Measurements from ENCODE around the gene CYBRD1. TPM values are rescaled to one million over a fixed set of nuclear protein-coding genes. Genes with fewer than 3 reads are reported as not detected.

The CYBRD1 gene
- total and polyA plus RNA-seq, 2 donors (not counting 1 experiment from before 2014, with no cell fraction given), result 227 to 250 TPM

DNA sequence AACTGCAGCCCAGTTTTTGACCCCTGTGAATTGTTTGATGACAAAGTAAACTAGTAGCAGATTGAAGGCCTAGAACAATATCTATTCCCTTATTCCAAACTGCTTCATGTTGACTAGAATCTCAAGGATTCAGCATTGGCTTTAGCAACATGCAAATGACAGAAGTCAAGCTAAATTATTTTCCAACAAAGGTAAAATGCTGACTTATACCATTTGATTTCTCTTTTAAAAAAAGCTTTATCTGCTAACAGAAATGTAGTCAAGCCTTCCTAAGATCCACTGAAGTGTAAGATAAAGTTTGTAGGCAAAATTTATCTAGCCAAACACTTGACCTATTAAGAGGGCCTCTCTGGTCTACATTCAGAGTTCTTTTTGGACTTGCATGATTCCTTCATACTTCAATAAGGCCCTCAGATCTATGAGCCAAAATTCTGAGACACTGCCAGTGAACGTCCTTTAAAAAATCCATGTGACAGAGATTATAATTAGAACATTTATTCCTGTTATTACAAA, 9.5 kb upstream of the CYBRD1 start:
- Histone ChIP-seq H3K4me2 (ENCODE audit: extremely low read depth, insufficient read depth, low read length) (no peak overlapping the region), H3K79me2 (ENCODE audit: control insufficient read depth, insufficient read depth, low read length) (no peaks in the 10 kb centered on the region), H3K9ac (ENCODE audit: insufficient read depth, low read length) (no peak overlapping the region), H3K4me3 (replicated peaks in 1 of 4; ENCODE audit: control extremely low read depth in 1 of 4, insufficient read depth in 1 of 4, low read depth in 3 of 4, low read length in 4 of 4) (no peak overlapping the region), H2AFZ (ENCODE audit: low read length) (no peak overlapping the region), H4K20me1 (ENCODE audit: control insufficient read depth, extremely low read depth, insufficient read depth, low read length) (no peaks in the 10 kb centered on the region), H3K9me3 (ENCODE audit: control insufficient read depth, insufficient read depth, low read depth, low read length) (no peaks in the 10 kb centered on the region), H3K27me3 (ENCODE audit: control insufficient read depth, insufficient read depth, low read length) (no peaks in the 10 kb centered on the region), H3K4me1 (ENCODE audit: control insufficient read depth, extremely low read depth, insufficient read depth, low read length) (no peaks in the 10 kb centered on the region), H3K36me3 (ENCODE audit: control insufficient read depth, insufficient read depth, low read length) (no peaks in the 10 kb centered on the region), H3K27ac (ENCODE audit: insufficient read depth, low read length) (no peak overlapping the region)
- TF ChIP-seq, protein P1, sequence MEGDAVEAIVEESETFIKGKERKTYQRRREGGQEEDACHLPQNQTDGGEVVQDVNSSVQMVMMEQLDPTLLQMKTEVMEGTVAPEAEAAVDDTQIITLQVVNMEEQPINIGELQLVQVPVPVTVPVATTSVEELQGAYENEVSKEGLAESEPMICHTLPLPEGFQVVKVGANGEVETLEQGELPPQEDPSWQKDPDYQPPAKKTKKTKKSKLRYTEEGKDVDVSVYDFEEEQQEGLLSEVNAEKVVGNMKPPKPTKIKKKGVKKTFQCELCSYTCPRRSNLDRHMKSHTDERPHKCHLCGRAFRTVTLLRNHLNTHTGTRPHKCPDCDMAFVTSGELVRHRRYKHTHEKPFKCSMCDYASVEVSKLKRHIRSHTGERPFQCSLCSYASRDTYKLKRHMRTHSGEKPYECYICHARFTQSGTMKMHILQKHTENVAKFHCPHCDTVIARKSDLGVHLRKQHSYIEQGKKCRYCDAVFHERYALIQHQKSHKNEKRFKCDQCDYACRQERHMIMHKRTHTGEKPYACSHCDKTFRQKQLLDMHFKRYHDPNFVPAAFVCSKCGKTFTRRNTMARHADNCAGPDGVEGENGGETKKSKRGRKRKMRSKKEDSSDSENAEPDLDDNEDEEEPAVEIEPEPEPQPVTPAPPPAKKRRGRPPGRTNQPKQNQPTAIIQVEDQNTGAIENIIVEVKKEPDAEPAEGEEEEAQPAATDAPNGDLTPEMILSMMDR (conservative IDR thresholded peaks at IDR 0.05 in 1 of 2, IDR thresholded peaks at IDR 0.05 in 1 of 2; ENCODE audit: low read depth in 1 of 2, low read length in 2 of 2), result no peak
- no peak for TF ChIP-seq EZH2 (IDR thresholded peaks at IDR 0.05; ENCODE audit: low read length, missing control alignments)
- DNase-seq (ENCODE audit: low read depth in 2 of 2), result no peak

GRCh38 chr2:171513719-171514160, 8.5 kb upstream of the CYBRD1 start:
- H3K79me2 ChIP-seq (ENCODE audit: control insufficient read depth, insufficient read depth, low read length), result no peaks in the 10 kb centered on the region
- no peaks in the 10 kb centered on the region for H3K27me3 ChIP-seq (ENCODE audit: control insufficient read depth, insufficient read depth, low read length)
- H3K4me1 ChIP-seq (ENCODE audit: control insufficient read depth, extremely low read depth, insufficient read depth, low read length), result no peaks in the 10 kb centered on the region
- no peaks in the 10 kb centered on the region for H4K20me1 ChIP-seq (ENCODE audit: control insufficient read depth, extremely low read depth, insufficient read depth, low read length)
- no peak for DNase-seq (ENCODE audit: low read depth in 2 of 2)
- no peaks in the 10 kb centered on the region for H3K36me3 ChIP-seq (ENCODE audit: control insufficient read depth, insufficient read depth, low read length)
- no peak overlapping the region for H3K4me2 ChIP-seq (ENCODE audit: extremely low read depth, insufficient read depth, low read length)
- H2AFZ ChIP-seq (ENCODE audit: low read length), result no peak overlapping the region
- TF ChIP-seq EZH2 (IDR thresholded peaks at IDR 0.05; ENCODE audit: low read length, missing control alignments), result no peak
- TF ChIP-seq, protein P1 (conservative IDR thresholded peaks at IDR 0.05 in 1 of 2, IDR thresholded peaks at IDR 0.05 in 1 of 2; ENCODE audit: low read depth in 1 of 2, low read length in 2 of 2), result no peak
- no peaks in the 10 kb centered on the region for H3K9me3 ChIP-seq (ENCODE audit: control insufficient read depth, insufficient read depth, low read depth, low read length)
- no peak overlapping the region for H3K9ac ChIP-seq (ENCODE audit: insufficient read depth, low read length)
- no peak overlapping the region for H3K4me3 ChIP-seq (replicated peaks in 1 of 4; ENCODE audit: control extremely low read depth in 1 of 4, insufficient read depth in 1 of 4, low read depth in 3 of 4, low read length in 4 of 4)
- H3K27ac ChIP-seq (ENCODE audit: insufficient read depth, low read length), result no peak overlapping the region

DNA sequence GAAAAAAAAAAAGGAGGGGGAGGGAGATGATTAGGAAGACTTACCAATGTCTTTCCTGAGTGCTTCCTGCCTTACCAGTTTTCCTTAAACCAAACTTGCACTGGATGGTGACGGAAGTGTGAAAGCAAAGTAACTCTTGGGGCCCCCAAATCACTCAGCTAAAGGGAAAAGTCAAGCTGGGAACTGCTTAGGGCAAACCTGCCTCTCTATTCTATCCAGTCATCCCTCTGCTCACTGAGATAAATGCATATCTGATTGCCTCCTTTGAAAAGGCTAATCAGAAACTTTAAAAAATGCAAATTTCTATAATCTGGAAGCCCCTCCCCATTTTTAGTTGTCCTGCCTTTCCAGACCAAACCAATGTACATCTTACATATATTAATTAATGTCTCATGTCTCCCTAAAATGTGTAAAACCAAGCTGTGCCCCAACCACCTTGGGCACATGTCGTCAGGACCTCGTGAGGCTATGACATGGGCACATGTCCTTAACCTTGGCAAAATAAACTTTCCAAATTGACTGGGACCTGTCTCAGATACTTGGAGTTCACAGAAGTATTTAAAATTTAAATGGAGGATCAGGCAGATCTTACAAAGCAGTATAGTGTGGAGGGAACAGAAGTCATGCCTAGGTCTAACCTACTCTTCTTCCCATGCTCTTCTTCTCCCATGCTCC, 7.2 kb upstream of the CYBRD1 start:
- Histone ChIP-seq H3K79me2 (ENCODE audit: control insufficient read depth, insufficient read depth, low read length) (no peaks in the 10 kb centered on the region), H3K4me3 (replicated peaks in 1 of 4; ENCODE audit: control extremely low read depth in 1 of 4, insufficient read depth in 1 of 4, low read depth in 3 of 4, low read length in 4 of 4) (no peak overlapping the region), H3K27me3 (ENCODE audit: control insufficient read depth, insufficient read depth, low read length) (no peaks in the 10 kb centered on the region), H4K20me1 (ENCODE audit: control insufficient read depth, extremely low read depth, insufficient read depth, low read length) (no peaks in the 10 kb centered on the region), H3K9ac (ENCODE audit: insufficient read depth, low read length) (no peak overlapping the region), H3K4me1 (ENCODE audit: control insufficient read depth, extremely low read depth, insufficient read depth, low read length) (no peaks in the 10 kb centered on the region), H3K36me3 (ENCODE audit: control insufficient read depth, insufficient read depth, low read length) (no peaks in the 10 kb centered on the region), H2AFZ (ENCODE audit: low read length) (no peak overlapping the region), H3K4me2 (ENCODE audit: extremely low read depth, insufficient read depth, low read length) (no peak overlapping the region), H3K27ac (ENCODE audit: insufficient read depth, low read length) (no peak overlapping the region), H3K9me3 (ENCODE audit: control insufficient read depth, insufficient read depth, low read depth, low read length) (no peaks in the 10 kb centered on the region)
- DNase-seq (ENCODE audit: low read depth in 2 of 2), result no peak
- TF ChIP-seq, protein P1 (conservative IDR thresholded peaks at IDR 0.05 in 1 of 2, IDR thresholded peaks at IDR 0.05 in 1 of 2; ENCODE audit: low read depth in 1 of 2, low read length in 2 of 2), result no peak
- TF ChIP-seq EZH2 (IDR thresholded peaks at IDR 0.05; ENCODE audit: low read length, missing control alignments), result no peak
